Right ventricle myocardium inferior (tissue), 1 donor: ENCODE results near the gene F12. TPM values are rescaled to one million over a fixed set of nuclear protein-coding genes. Genes with fewer than 3 reads are reported as not detected.

Experiments
- ATAC-seq: fragments of 200-7000 bp; cut with Tn5 transposase; one replicate; pipeline ENCODE4 v1.9.1; 2020; ENCODE audit warnings: mild to moderate bottlenecking, moderate library complexity
- DNase-seq: peaks from one replicate; pipeline ENCODE4 v3.0.0; 2021; ENCODE audit errors: missing footprints
- intact Hi-C: fragments of 100-400 bp; cut with DNase I; formaldehyde crosslinking; loops from one replicate; pipeline ENCODE4 v1.11.0; 2022
- total RNA-seq: library from RNA; stranded (reverse); fragmentation: NEBNext Ultra II Directional; extraction: Animal tissue kit (Norgen Biotek cat#: 25700); gene quantifications from one replicate; pipeline ENCODE4 v1.2.1, GENCODE V29; 2021
- donor health status: DM: no; HTN: yes; CAD: no; lungs with severe emphysema.

Gene F12
- total RNA-seq, 1 donor from 2014 or later, result not detected

DNA sequence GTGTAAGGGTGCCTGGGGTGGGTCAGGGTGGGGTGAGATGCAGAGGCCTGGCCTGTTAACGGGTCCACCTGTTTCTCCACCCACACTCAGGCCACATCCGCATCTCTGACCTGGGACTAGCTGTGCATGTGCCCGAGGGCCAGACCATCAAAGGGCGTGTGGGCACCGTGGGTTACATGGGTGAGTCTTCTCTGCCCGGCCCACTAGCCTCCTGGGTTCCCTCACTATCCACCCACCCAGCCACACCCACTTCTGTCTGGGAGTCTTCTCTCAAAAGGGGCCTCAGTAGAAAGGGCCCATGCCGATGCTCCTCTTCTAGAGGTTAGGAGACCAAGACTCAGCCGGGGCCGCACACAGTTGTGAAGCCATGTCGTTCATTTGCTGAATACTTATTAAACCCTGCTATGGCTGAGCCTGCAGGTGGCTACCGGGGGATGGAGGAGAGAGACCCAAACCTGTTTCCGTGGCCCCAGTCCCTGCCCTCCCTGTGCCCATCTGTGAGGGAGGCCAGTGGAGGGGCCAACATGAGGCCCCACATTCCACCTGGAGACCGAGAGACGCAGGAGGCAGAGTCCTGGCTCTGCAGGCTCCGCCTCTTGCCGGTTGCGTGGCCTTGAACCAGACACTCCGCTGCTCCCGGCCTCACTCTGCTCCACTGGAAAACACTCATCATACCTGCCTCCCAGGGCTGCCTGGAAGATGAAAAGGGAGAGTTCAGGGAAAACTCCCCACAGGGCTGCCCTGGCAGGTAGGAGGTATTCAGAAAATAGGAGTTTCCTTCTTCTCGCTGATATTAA is 25.8 kb upstream of the F12 start:
- peak; percentile 43 for DNase-seq
- intact Hi-C loops, result no loop called here
- no peak for ATAC-seq

DNA sequence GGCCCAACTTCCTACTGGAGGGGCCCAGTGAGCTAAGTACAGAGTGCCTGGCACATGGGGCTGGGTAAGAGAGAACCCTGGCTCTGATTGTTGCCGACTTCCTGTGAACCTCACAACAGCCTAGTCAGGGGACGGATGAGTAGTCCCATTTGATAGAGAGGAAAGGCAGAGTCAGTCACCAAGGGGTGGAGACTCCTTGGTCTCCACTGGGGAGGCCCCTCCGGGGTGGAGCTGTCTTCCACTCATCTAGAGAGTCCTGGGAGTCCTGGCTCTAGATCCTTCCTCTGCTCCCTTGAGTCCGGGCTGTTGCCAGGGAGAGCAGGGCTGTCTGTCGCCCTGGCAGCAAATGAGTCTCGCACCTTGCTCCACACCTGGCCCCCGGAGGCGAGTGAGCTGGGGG is 25.1 kb upstream of the F12 start:
- intact Hi-C loops, result no loop called here
- peak; percentile 51 for DNase-seq
- ATAC-seq, result no peak

DNA sequence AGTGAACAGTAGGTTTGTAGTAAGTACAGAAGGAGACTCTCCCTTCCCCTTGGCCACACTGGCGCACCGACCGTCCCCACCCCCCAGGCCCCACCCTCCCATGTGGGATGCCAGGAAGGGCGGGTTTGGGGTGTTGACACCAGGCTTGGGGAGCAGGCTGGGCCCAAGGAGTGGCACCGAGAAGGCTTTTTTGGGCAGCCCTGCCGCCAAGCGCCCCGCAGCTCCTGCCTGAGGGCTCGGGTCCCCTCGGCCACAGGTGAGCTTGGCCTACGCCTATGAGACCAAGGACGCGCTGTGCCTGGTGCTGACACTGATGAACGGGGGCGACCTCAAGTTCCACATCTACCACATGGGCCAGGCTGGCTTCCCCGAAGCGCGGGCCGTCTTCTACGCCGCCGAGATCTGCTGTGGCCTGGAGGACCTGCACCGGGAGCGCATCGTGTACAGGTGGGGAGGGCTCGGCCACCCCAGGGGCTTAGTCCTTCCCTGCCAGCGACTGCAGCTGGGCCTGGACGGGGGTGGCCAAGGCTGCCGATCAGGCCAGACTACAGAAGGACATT is 24.4 kb upstream of the F12 start:
- intact Hi-C loops, result no loop called here
- ATAC-seq (no peak), DNase-seq (peak; percentile 45)

DNA sequence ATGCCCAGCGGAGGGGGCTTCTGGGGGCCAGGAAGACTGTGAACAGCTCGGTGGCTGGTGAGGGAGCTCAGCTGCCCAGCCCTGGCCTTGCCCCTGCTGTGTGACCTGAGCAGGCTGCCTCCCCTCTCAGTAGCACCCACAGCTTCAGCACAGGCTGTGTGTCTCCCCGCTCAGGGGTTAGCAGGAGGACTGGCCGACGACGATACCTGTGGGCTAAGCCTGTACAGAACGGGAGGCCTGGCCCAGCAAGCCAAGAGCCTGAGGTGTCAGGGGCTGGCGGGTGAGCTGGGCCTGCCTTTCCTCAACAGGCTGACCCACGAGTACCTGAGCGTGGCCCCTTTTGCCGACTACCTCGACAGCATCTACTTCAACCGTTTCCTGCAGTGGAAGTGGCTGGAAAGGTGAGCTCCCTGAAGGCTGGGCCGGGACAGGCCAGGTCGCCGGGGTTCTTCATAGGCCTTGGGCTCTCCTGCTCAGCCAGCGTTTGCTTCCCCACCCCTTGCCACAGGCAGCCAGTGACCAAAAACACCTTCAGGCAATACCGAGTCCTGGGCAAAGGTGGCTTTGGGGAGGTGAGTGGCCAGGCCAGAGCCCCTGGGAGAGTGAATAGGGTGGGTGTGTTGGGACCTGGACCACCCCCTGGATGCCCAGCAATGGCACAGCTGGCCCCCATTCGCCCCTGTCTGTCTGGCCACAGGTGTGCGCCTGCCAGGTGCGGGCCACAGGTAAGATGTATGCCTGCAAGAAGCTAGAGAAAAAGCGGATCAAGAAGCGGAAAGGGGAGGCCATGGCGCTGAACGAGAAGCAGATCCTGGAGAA is 23.7 kb upstream of the F12 start:
- peak; percentile 44 for DNase-seq
- intact Hi-C loops, result no loop called here
- no peak for ATAC-seq

DNA sequence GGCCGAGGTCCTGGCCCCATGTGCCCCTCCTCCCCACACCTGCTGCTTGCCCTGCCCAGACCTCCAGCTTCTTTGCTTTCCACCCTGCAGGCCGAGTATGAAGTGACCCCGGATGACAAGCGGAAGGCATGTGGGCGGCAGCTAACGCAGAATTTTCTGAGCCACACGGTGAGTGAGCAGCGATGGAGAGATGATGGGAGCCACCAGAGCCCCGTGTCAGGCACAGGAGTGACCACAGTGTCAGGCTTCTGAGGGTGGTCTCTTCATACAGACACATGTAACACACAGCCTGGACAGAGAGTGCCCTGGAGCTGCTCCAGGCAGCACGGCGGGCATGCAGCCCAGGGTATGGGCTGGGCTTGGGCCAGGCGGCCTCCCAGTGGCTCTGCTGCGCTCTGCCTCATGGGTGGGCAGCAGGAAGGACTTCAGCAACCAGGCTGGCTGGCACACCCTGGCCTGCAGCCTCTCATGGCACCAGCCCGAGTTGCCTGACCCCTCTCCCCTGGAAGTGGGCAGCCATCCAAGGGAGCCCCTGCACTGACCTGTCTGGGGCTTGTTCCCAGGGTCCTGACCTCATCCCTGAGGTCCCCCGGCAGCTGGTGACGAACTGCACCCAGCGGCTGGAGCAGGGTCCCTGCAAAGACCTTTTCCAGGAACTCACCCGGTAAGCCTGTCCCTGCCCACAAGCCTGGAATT is 22.9 kb upstream of the F12 start:
- no peak for DNase-seq
- intact Hi-C loops, result no loop called here
- ATAC-seq, result peak; percentile 74

DNA sequence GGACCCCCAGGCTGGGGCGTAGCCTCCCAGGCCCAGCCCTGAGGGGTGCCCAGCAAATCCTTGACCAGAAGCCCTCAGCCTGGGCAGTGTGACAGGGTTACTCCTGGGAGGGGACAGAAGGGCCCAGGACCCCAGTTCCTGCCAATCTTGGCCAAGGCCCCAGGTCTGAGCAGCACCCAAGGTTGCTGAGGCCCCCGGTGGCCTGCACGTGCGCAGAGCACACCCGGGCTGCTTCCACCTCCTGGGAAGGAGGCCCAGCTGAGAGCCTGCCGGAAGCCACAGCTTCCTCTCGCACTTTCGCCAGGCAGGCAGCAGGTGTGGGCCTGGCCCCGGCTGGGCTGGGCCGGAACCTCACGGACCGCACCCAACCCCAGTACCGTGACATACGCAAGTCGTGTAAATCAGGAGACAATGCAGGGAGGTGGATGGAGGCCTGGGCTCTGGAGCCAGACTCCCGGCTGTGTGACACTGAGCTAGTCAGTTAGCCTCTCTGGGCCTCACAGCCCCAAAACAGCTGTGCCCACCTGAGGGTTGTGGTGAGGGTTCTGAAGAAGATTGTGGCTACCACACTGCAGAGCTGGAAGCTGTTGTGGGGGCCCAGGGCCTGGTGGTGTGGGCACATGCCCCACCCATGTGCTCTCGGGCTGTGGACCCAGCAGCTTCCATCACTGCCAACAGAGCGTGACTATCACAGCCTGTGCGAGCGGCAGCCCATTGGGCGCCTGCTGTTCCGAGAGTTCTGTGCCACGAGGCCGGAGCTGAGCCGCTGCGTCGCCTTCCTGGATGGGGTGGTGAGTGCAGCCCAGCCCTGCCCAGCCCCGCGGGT is 22.2 kb upstream of the F12 start:
- DNase-seq (peak; percentile 86), ATAC-seq (peak; percentile 6)
- intact Hi-C loops, result no loop called here

GRCh38 chr5:177430972-177431316 is 21.6 kb upstream of the F12 start:
- intact Hi-C loops, result no loop called here
- no peak for DNase-seq
- no peak for ATAC-seq

DNA sequence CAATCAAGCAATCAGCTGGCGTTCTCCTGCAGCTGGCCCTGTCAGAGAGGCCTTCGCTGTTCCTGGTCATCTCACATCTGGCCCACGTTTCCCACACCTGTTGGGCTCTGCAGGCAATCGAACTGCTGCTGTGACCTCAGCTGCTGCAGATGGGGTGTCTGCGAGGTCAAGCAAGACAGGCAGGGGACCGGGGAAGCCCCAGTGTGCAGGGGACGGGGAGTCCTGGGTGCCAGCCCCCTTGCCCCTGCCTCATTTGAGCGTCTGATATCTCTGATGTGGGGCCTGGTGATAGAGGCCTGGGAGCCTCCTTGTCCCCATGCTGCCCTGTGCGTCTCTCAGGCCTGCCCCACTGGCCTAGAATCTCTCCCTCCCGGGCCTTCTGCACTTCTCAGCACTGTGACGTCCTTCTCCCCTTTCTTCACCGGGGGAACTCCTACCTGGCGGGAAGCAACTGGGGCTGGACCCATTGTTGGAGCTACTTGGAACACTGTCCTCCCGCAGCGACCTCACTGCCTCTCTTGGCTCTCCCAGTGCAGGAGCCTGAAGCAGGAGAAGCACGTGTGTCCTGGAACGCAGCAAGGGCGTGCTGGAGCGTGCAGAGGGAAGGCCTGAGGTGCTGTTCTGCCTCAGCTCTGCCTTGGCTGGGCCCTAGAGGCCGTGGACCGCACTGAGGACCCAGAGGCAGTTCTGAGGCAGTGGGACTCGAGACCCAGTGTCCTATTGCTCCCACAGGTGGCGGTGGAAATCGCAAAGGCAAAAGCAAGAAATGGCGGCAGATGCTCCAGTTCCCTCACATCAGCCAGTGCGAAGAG is 21.0 kb upstream of the F12 start:
- ATAC-seq, result no peak
- intact Hi-C loops, result no loop called here
- DNase-seq, result peak; percentile 47

GRCh38 chr5:177429248-177430040 is 20.1 kb upstream of the F12 start:
- intact Hi-C loops, result no loop called here
- DNase-seq (peak; percentile 91), ATAC-seq (no peak)

GRCh38 chr5:177428574-177429217 is 19.3 kb upstream of the F12 start:
- peak; percentile 71 for DNase-seq

DNA sequence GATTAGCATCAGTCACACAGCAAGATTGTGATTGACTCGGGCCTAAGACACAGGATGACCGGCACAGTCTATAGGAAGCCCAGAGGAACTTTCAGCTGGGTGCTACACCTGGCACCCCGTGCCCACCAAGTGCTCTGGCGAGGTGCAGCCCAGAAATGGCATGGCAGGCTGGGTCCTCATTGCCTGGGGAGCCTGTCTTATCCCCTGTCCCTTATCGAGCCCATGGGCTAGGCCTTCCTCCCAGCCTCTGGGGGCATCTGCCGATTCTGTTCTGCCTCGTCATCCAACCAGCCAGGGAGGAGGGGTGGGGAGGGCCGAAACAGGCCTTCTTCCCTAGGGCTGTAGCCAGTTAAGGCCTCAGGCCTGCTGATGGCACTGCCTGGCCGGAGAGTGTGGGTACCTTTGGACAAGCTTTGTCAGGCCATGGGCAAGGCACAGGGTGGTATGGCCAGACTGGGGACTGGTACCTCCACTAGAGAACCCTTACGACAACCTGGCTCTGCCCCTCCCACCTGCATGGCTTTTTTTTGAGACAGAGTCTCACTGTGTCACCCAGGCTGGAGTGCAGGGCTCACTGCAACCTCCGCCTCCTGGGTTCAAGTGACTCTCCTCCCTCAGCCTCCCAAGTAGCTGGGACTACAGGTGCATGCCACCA is 18.7 kb upstream of the F12 start:
- peak; percentile 75 for DNase-seq
- no peak for ATAC-seq
- intact Hi-C loops, result loop anchor here (1.0 to 2.0 kb wide), 2 partner anchors 18 to 27 kb away; partner anchors contain the start of gene PRR7

More at GRCh38 chr5:177428574-177429217, 19.3 kb upstream of the F12 start:
- no peak for ATAC-seq
- intact Hi-C loops, result no loop called here

GRCh38 chr5:177427211-177427822 is 18.0 kb upstream of the F12 start:
- intact Hi-C loops, result loop anchor here (1.0 to 2.0 kb wide), 2 partner anchors 19 to 27 kb away; partner anchors contain the start of gene PRR7
- no peak for ATAC-seq

GRCh38 chr5:177426566-177427210 is 17.3 kb upstream of the F12 start, which contains the start of gene GRK6:
TSS of gene GRK6 (plus strand) at chr5:177426676. CDS start at chr5:177426846, 170 bp downstream.
- DNase-seq (peak; percentile 78), ATAC-seq (no peak)
- intact Hi-C loops, result loop anchor here (1.0 to 2.0 kb wide), 3 partner anchors 20 to 71 kb away; partner anchors contain the start of genes PDLIM7 and PRR7

More at GRCh38 chr5:177427211-177427822, 18.0 kb upstream of the F12 start:
- DNase-seq, result peak; percentile 15

DNA sequence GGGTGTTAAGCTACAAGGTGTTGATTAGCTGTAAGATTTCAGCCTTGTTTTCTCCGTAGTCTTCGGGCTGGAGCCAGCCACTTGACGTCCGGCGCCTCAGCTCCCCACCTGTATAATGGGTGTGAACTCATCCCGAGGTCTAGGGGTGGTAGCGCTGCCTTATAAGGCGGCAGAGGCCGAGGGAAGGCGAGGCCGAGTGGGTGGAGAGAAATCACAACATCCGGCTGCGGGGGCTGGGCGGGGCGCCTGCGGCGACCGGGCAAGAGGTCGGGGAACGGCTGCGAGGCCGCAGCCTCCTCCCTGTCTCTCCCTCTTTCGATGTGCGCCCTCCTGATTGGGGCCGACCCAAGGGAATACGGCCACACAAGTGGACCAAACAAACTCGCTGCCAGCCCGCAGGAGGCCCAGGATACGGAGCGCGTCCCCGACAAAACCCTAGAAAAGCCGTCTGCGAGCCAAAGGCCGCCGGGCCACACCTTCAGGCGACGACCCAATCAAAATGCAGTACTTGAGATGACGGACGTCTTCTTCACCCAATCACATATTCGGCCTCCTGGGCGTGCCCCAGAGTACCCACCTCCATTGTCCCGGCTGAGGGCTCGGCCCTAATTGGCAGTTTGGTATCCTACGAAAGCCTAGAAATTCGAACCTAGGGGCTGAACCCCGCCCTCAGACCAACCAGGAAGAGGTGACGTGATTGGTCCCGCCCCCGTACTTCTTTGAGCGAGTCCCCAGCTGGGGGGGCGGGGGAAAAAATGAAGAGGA is 16.6 kb upstream of the F12 start:
- DNase-seq, result peak; percentile 100
- intact Hi-C loops, result loop anchor here (1.0 to 2.0 kb wide), 2 partner anchors 29 to 71 kb away; partner anchors contain the start of gene PDLIM7
- peak; percentile 98 for ATAC-seq
